MCF 10A (cell line): ENCODE results near the gene KIF3A. TPM values are rescaled to one million over a fixed set of nuclear protein-coding genes. Genes with fewer than 3 reads are reported as not detected.

Source experiments
- BruUV-seq: library from RNA; stranded (reverse); fragments of 400-500 nt; replicated peaks from 2 replicates; lab custom pipeline; 2021; lab: Mats Ljungman, UMichigan
- CTCF ChIA-PET: fragments of 300-600 bp; sonication (Branson Sonifier 250); formaldehyde crosslinking; extraction: SDS; loops from one replicate; lab custom pipeline; 2021; ENCODE audit warnings: antibody characterized with exemption, inconsistent platforms; lab: Yijun Ruan, JAX
- POLR2A ChIA-PET: fragments of 300-600, 350-650 bp; sonication (Branson Sonifier 250); formaldehyde crosslinking; extraction: SDS; loops from one replicate; lab custom pipeline; 2020; ENCODE audit warnings: antibody characterized with exemption, inconsistent platforms; lab: Yijun Ruan, JAX
- DNase-seq: peaks from one replicate; pipeline ENCODE4 v3.0.0-alpha.2; 2018; ENCODE audit not compliant: unreplicated experiment
- H3K27ac Mint-ChIP-seq: one replicate; pipeline ENCODE4 v1.8.0; 2022; ENCODE audit warnings: mild to moderate bottlenecking, low read depth, mixed read lengths; ENCODE audit not compliant: unreplicated experiment
- H3K27me3 Mint-ChIP-seq: one replicate; pipeline ENCODE4 v1.8.0; 2022; ENCODE audit warnings: mixed read lengths; ENCODE audit not compliant: insufficient read depth, unreplicated experiment
- H3K36me3 Mint-ChIP-seq: one replicate; pipeline ENCODE4 v1.8.0; 2022; ENCODE audit warnings: mild to moderate bottlenecking, moderate library complexity, mixed read lengths; ENCODE audit not compliant: insufficient read depth, unreplicated experiment
- H3K4me1 Mint-ChIP-seq: one replicate; pipeline ENCODE4 v1.8.0; 2022; ENCODE audit warnings: mixed read lengths; ENCODE audit not compliant: insufficient read depth, unreplicated experiment
- H3K4me3 Mint-ChIP-seq: one replicate; pipeline ENCODE4 v1.8.0; 2022; ENCODE audit warnings: mild to moderate bottlenecking, moderate library complexity, mixed read lengths; ENCODE audit not compliant: unreplicated experiment
- H3K9me3 Mint-ChIP-seq: one replicate; pipeline ENCODE4 v1.8.0; 2022; ENCODE audit warnings: mixed read lengths; ENCODE audit not compliant: unreplicated experiment
- CTCF ChIP-seq: fragments of 200-600 bp; IDR thresholded peaks from one replicate; pipeline ENCODE4 v1.8.0; 2022; ENCODE audit warnings: antibody characterized with exemption, mild to moderate bottlenecking; ENCODE audit not compliant: unreplicated experiment
- intact Hi-C: fragments of 100-400 bp; cut with micrococcal nuclease; formaldehyde crosslinking; loops from 2 replicates; pipeline ENCODE4 v1.14.1; 2022
- total RNA-seq: library from RNA; stranded (reverse); gene quantifications from 2 replicates; pipeline ENCODE4 v1.2.3, GENCODE V29; 2022

KIF3A gene
- total RNA-seq, 1 experiment from 2014 or later: 23.9 TPM

GRCh38 chr5:132764671-132765238 lies 27.4 kb upstream of the KIF3A start:
- intact Hi-C loops: no loop called here
- CTCF ChIA-PET: interaction anchor here (0.5 to 0.7 kb wide), 3 partner anchors 37 to 56 kb away, joined by 3 to 4 read pairs (median 3); no protein-coding TSS in a partner anchor
- H3K36me3 Mint-ChIP-seq: peaks cover 16% of the 10 kb centered on the region
- no peak overlapping the region for H3K4me3 Mint-ChIP-seq
- DNase-seq: no peak
- H3K27ac Mint-ChIP-seq: no peak overlapping the region
- POLR2A ChIA-PET: interaction anchor here (0.6 kb wide), 1 partner anchor 136 kb away, joined by 3 read pairs; no protein-coding TSS in a partner anchor
- no TSS peak for BruUV-seq
- no peaks in the 10 kb centered on the region for H3K27me3 Mint-ChIP-seq
- no peak for TF ChIP-seq CTCF
- H3K4me1 Mint-ChIP-seq: no peaks in the 10 kb centered on the region
- H3K9me3 Mint-ChIP-seq: no peaks in the 10 kb centered on the region

GRCh38 chr5:132764051-132764450 lies 26.7 kb upstream of the KIF3A start:
- POLR2A ChIA-PET: no interaction called here
- DNase-seq: no peak
- no peaks in the 10 kb centered on the region for H3K4me1 Mint-ChIP-seq
- no peak overlapping the region for H3K27ac Mint-ChIP-seq
- CTCF ChIA-PET: interaction anchor here (0.7 kb wide), 2 partner anchors 55 to 57 kb away, joined by 3 to 4 read pairs; no protein-coding TSS in a partner anchor
- no peaks in the 10 kb centered on the region for H3K9me3 Mint-ChIP-seq
- BruUV-seq: no TSS peak
- H3K36me3 Mint-ChIP-seq: peaks cover 16% of the 10 kb centered on the region
- intact Hi-C loops: no loop called here
- H3K4me3 Mint-ChIP-seq: no peak overlapping the region
- no peak for TF ChIP-seq CTCF
- H3K27me3 Mint-ChIP-seq: no peaks in the 10 kb centered on the region

- no peak overlapping the region for H3K4me3 Mint-ChIP-seq
- H3K9me3 Mint-ChIP-seq: no peaks in the 10 kb centered on the region
- BruUV-seq: no TSS peak
- H3K27me3 Mint-ChIP-seq: no peaks in the 10 kb centered on the region
- H3K27ac Mint-ChIP-seq: peak overlapping the region; percentile 46
- intact Hi-C loops: no loop called here
- CTCF ChIA-PET: no interaction called here
- peaks cover 16% of the 10 kb centered on the region for H3K36me3 Mint-ChIP-seq
- DNase-seq: no peak
- no peak for TF ChIP-seq CTCF
- POLR2A ChIA-PET: no interaction called here
- H3K4me1 Mint-ChIP-seq: no peaks in the 10 kb centered on the region
Measured at GRCh38 chr5:132763181-132764036, 26.1 kb upstream of the KIF3A start.

GRCh38 chr5:132762246-132763000 lies 25.1 kb upstream of the KIF3A start:
- Mint-ChIP-seq H3K4me3 (no peak overlapping the region), H3K36me3 (peaks cover 16% of the 10 kb centered on the region), H3K27me3 (no peaks in the 10 kb centered on the region), H3K4me1 (no peaks in the 10 kb centered on the region), H3K9me3 (no peaks in the 10 kb centered on the region), H3K27ac (peak overlapping the region; percentile 46)
- CTCF ChIA-PET: interaction anchor here (0.6 kb wide), 1 partner anchor 15 kb away, joined by 3 read pairs; the partner anchor contains the start of gene SEPTIN8
- BruUV-seq: no TSS peak
- DNase-seq: no peak
- intact Hi-C loops: no loop called here
- no peak for TF ChIP-seq CTCF
- POLR2A ChIA-PET: interaction anchor here (1.3 kb wide), 1 partner anchor 13 kb away, joined by 4 read pairs; no protein-coding TSS in a partner anchor
